K562 (cell line): ENCODE results near the gene MYO3B. TPM values are rescaled to one million over a fixed set of nuclear protein-coding genes. Genes with fewer than 3 reads are reported as not detected.
A peak's percentile ranks its signal among the peaks of the same experiment; 100 is the strongest.

Experiments
- ATAC-seq: fragments of 200-7000 bp; cut with Tn5 transposase; 3 replicates; pipeline ENCODE4 v1.9.1; 2020; ENCODE audit warnings: moderate library complexity
- BruUV-seq: library from RNA; stranded (reverse); fragments of 400-500 nt; replicated peaks from 2 replicates; lab custom pipeline; 2021; lab: Mats Ljungman, UMichigan
- CTCF ChIA-PET: fragments of 300-600 bp; formaldehyde crosslinking; extraction: SDS; loops from one replicate; lab custom pipeline; 2021; ENCODE audit warnings: low intra/inter-chr PET ratio; lab: Yijun Ruan, JAX
- POLR2A ChIA-PET: fragments of 300-600, 350-650 bp; sonication (Branson Sonifier 250); formaldehyde crosslinking; extraction: SDS; loops from one replicate; lab custom pipeline; 2021; ENCODE audit warnings: antibody characterized with exemption, inconsistent platforms; lab: Yijun Ruan, JAX
- DNase-seq, 4 experiments: peaks; one replicate each; pipeline versions ENCODE4 v3.0.0 to v3.0.0-alpha.2; 2011 to 2018; ENCODE audit warnings: low spot score in 3 of 4, mixed read lengths in 3 of 4; ENCODE audit errors: extremely low read depth in 1 of 4
- FAIRE-seq: peaks from 2 replicates; lab custom pipeline; 2011; peaks lifted over from hg19 to GRCh38; lab: Jason Lieb, UNC
- H2AFZ ChIP-seq: 2 replicates; pipeline ENCODE4 v1.6.0; 2011; ENCODE audit warnings: low read depth, low read length, control low read depth, inconsistent platforms
- H3K27ac ChIP-seq: fragments of 200-600 bp; 3 replicates; pipeline ENCODE4 v1.8.0; 2011; ENCODE audit warnings: low read depth, mild to moderate bottlenecking, control low read depth, inconsistent platforms, low read length, moderate library complexity, mixed read lengths; ENCODE audit errors: extremely low read depth
- H3K27me3 ChIP-seq, 2 experiments: fragments of 300-600 bp in 1 of 2; 2 replicates in 1 of 2; 3 replicates in 1 of 2; pipeline versions ENCODE4 v1.6.0 to v1.8.0; 2011; ENCODE audit warnings: inconsistent platforms in 2 of 2, low read length in 2 of 2, mild to moderate bottlenecking in 1 of 2, mixed read lengths in 1 of 2, moderate library complexity in 1 of 2; ENCODE audit not compliant: control insufficient read depth in 2 of 2, insufficient read depth in 2 of 2
- H3K36me3 ChIP-seq: fragments of 300-600 bp; 3 replicates; pipeline ENCODE4 v1.8.0; 2011; ENCODE audit warnings: mild to moderate bottlenecking, low read length, inconsistent platforms; ENCODE audit not compliant: control insufficient read depth, insufficient read depth
- H3K4me1 ChIP-seq, 2 experiments: fragments of 200-600 bp in 1 of 2; replicated peaks in 1 of 2; 2 replicates in 1 of 2; 3 replicates in 1 of 2; pipeline versions ENCODE4 v1.5.1 to v1.8.0; 2011; ENCODE audit warnings: inconsistent platforms in 2 of 2, low read length in 2 of 2, mild to moderate bottlenecking in 1 of 2, mixed read lengths in 1 of 2, moderate library complexity in 1 of 2; ENCODE audit not compliant: control insufficient read depth in 2 of 2, insufficient read depth in 2 of 2
- H3K4me2 ChIP-seq: 2 replicates; pipeline ENCODE4 v1.6.1; 2011; ENCODE audit warnings: low read length, control low read depth, inconsistent platforms, mixed read lengths; ENCODE audit not compliant: insufficient read depth
- H3K4me3 ChIP-seq: fragments of 200-600 bp; sonication (generic), shearing (Covaris generic); 2 replicates; pipeline ENCODE4 v1.5.1; 2016; ENCODE audit warnings: control low read depth, inconsistent platforms
- H3K79me2 ChIP-seq: fragments of 200-600 bp; 3 replicates; pipeline ENCODE4 v1.8.0; 2011; ENCODE audit warnings: low read length, inconsistent platforms; ENCODE audit not compliant: control insufficient read depth, insufficient read depth
- H3K9ac ChIP-seq, 2 experiments: 2 replicates each; pipeline versions ENCODE4 v1.6.0 to v1.6.1; 2011; ENCODE audit warnings: low read depth in 2 of 2, low read length in 2 of 2, control low read depth in 1 of 2, inconsistent platforms in 1 of 2, mild to moderate bottlenecking in 1 of 2, mixed read lengths in 1 of 2; ENCODE audit not compliant: insufficient read depth in 1 of 2
- H3K9me1 ChIP-seq: one replicate; pipeline ENCODE4 v1.6.0; 2011; ENCODE audit warnings: inconsistent platforms, mild to moderate bottlenecking, low read length, moderate library complexity; ENCODE audit not compliant: control insufficient read depth, insufficient read depth
- H3K9me3 ChIP-seq: replicated peaks from 2 replicates; pipeline ENCODE4 v1.5.1; 2011; ENCODE audit warnings: low read depth, low read length, inconsistent platforms; ENCODE audit not compliant: control insufficient read depth, insufficient read depth
- H4K20me1 ChIP-seq: replicated peaks from 2 replicates; pipeline ENCODE4 v1.6.1; 2011; ENCODE audit warnings: low read length, inconsistent platforms, mixed read lengths; ENCODE audit not compliant: control insufficient read depth, insufficient read depth
- ARID1B ChIP-seq: fragments of 450-650 bp; IDR thresholded peaks from 2 replicates; pipeline ENCODE4 v1.6.1; 2016; ENCODE audit warnings: antibody characterized with exemption, mild to moderate bottlenecking, inconsistent platforms
- ATF3 ChIP-seq, 2 experiments: fragments of 450-650 bp in 1 of 2; sonication (generic) in 1 of 2; formaldehyde crosslinking in 1 of 2; IDR thresholded peaks in 1 of 2; conservative IDR thresholded peaks in 1 of 2; 2 replicates each; pipeline versions ENCODE4 v1.6.1 to v1.8.1; 2016 to 2023; ENCODE audit warnings: mild to moderate bottlenecking in 2 of 2, moderate library complexity in 2 of 2, inconsistent platforms in 1 of 2, missing genetic modification reagents in 1 of 2
- CBFA2T3 ChIP-seq: fragments of 450-650 bp; IDR thresholded peaks from 2 replicates; pipeline ENCODE4 v1.6.1; 2017
- CEBPB ChIP-seq: fragments of 450-650 bp; IDR thresholded peaks from 2 replicates; pipeline ENCODE4 v1.6.1; 2016; ENCODE audit warnings: missing genetic modification characterization, missing compliant biosample characterization
- DPF2 ChIP-seq: fragments of 450-650 bp; IDR thresholded peaks from 2 replicates; pipeline ENCODE4 v1.6.1; 2016
- EP300 ChIP-seq: IDR thresholded peaks from 2 replicates; pipeline ENCODE4 v1.6.1; 2012; ENCODE audit warnings: low read length, improper control_type of control experiment
- NR2C1 ChIP-seq, 2 experiments: fragments of 450-650 bp; IDR thresholded peaks; 2 replicates each; pipeline ENCODE4 v1.6.1; 2017; ENCODE audit warnings: mild to moderate bottlenecking in 2 of 2, antibody characterized with exemption in 1 of 2, inconsistent platforms in 1 of 2, missing compliant biosample characterization in 1 of 2, missing genetic modification characterization in 1 of 2
- NR2C2 ChIP-seq, 2 experiments: fragments of 200-800 bp in 1 of 2; sonication (Bioruptor generic) in 1 of 2; sonication (generic) in 1 of 2; formaldehyde crosslinking in 1 of 2; IDR thresholded peaks; 2 replicates each; pipeline versions ENCODE4 v1.6.1 to v1.8.0; 2016 to 2022; ENCODE audit warnings: mild to moderate bottlenecking in 1 of 2, missing compliant biosample characterization in 1 of 2, missing genetic modification characterization in 1 of 2, missing genetic modification reagents in 1 of 2
- PKNOX1 ChIP-seq: fragments of 450-650 bp; IDR thresholded peaks from 2 replicates; pipeline ENCODE4 v1.6.1; 2016
- STAT5A ChIP-seq: IDR thresholded peaks from 2 replicates; pipeline ENCODE4 v1.6.1; 2012; ENCODE audit warnings: low read length, inconsistent platforms, borderline replicate concordance
- TAL1 ChIP-seq: fragments of 450-650 bp; IDR thresholded peaks from 2 replicates; pipeline ENCODE4 v1.6.1; 2016; ENCODE audit warnings: mild to moderate bottlenecking
- TEAD4 ChIP-seq, 2 experiments: sonication (generic) in 1 of 2; formaldehyde crosslinking in 1 of 2; IDR thresholded peaks; 2 replicates each; pipeline versions ENCODE4 v1.6.1 to v1.8.0; 2012 to 2022; ENCODE audit warnings: borderline replicate concordance in 1 of 2, inconsistent platforms in 1 of 2, low read length in 1 of 2, mild to moderate bottlenecking in 1 of 2, missing genetic modification reagents in 1 of 2
- WGBS: fragments of 100-300 bp; shearing (Covaris generic); methylation state at CpG from one replicate; pipeline ENCODE4 v1.1.6; 2016; ENCODE audit warnings: low coverage, mixed read lengths; ENCODE audit not compliant: insufficient coverage; ENCODE audit errors: missing lambda C conversion rate; 5-methylcytosine and 5-hydroxymethylcytosine counted together
- in situ Hi-C: fragments of 300-500 bp; cut with MboI; formaldehyde crosslinking; loops from 4 replicates; pipeline ENCODE4 v1.15.0; 2018; ENCODE audit warnings: inconsistent platforms, mixed read lengths
- intact Hi-C: fragments of 100-400 bp; cut with micrococcal nuclease; formaldehyde crosslinking; loops from 2 replicates; pipeline ENCODE4 v1.14.2; 2022
- polyA plus RNA-seq, 8 experiments: library from polyadenylated mRNA; depleted of rRNA in 4 of 8; stranded (reverse) in 5 of 8; unstranded in 3 of 8; fragments of >200 nt; fragmentation: Nextera tagmentation in 2 of 8; fragmentation: Illumina TruSeq in 1 of 8; extraction: Ambion mirVana in 2 of 8; extraction: Trizol in 1 of 8; gene quantifications; 2 replicates each; pipeline versions ENCODE4 v1.2.1 to v1.2.3, GENCODE V29; 2011 to 2014; ENCODE audit warnings: inconsistent platforms in 1 of 8, missing spikeins in 1 of 8
- total RNA-seq, 7 experiments: library from RNA; depleted of rRNA in 6 of 7; stranded (reverse); fragments of >200 nt in 6 of 7; fragmentation: Illumina TruSeq in 2 of 7; extraction: Trizol in 2 of 7; gene quantifications; 2 replicates each; pipeline versions ENCODE4 v1.2.1 to v1.2.3, GENCODE V29; 2011 to 2021; ENCODE audit warnings: low replicate concordance in 1 of 7
- TF ChIP-seq, protein P1 (sequence below): fragments of 250-450 bp; sonication (Bioruptor Pico); IDR thresholded peaks from 2 replicates; pipeline ENCODE4 v1.8.0; 2022; ENCODE audit warnings: moderate library complexity, mild to moderate bottlenecking, inconsistent platforms

MYO3B gene
- total and polyA plus RNA-seq, 9 of the 15 experiments (the other 6 are each of a cell fraction or from before 2014, with no cell fraction given) = 2.7 to 6.5 (median 3.6) TPM

GRCh38 chr2:170213651-170214050 lies 35.7 kb downstream of the MYO3B start:
- ATAC-seq (peak; percentile 53; the same call in 1 of the 3 replicates), FAIRE-seq (no peak)
- WGBS = 8% methylated on average over 2 of the region's 2 CpGs
- no peak for TF ChIP-seq NR2C2 (CRISPR knock-in tag; IDR thresholded peaks at IDR 0.05)
- peak; percentile 12; the same call in 1 of the 2 replicates for TF ChIP-seq NR2C2 (tag; IDR thresholded peaks at IDR 0.05)
- TF ChIP-seq, protein P1, sequence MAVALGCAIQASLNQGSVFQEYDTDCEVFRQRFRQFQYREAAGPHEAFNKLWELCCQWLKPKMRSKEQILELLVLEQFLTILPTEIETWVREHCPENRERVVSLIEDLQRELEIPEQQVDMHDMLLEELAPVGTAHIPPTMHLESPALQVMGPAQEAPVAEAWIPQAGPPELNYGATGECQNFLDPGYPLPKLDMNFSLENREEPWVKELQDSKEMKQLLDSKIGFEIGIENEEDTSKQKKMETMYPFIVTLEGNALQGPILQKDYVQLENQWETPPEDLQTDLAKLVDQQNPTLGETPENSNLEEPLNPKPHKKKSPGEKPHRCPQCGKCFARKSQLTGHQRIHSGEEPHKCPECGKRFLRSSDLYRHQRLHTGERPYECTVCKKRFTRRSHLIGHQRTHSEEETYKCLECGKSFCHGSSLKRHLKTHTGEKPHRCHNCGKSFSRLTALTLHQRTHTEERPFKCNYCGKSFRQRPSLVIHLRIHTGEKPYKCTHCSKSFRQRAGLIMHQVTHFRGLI = peak; percentile 50; the same call in 1 of the 2 replicates
- peak; percentile 75 for TF ChIP-seq ATF3 (IDR thresholded peaks at IDR 0.05)
- TF ChIP-seq ATF3 (CRISPR knock-in tag; conservative IDR thresholded peaks at IDR 0.05) = no peak
- TF ChIP-seq ARID1B = peak; percentile 64
- TF ChIP-seq CEBPB (tag) = peak; percentile 76
- peak; percentile 54 for TF ChIP-seq STAT5A
- peak; percentile 56 for TF ChIP-seq TEAD4 (IDR thresholded peaks at IDR 0.05; ENCODE audit: low read length)
- TF ChIP-seq TEAD4 (CRISPR knock-in tag; IDR thresholded peaks at IDR 0.05; ENCODE audit: borderline replicate concordance) = no peak
- peak; percentile 45 for TF ChIP-seq EP300
- TF ChIP-seq CBFA2T3 = peak; percentile 60
- peak; percentile 22; the same call in 1 of the 2 replicates for TF ChIP-seq DPF2
- TF ChIP-seq PKNOX1 = peak; percentile 34; the same call in 1 of the 2 replicates
- peak; percentile 59 for TF ChIP-seq TAL1
- 0 out of 2 replicates have a peak, but pooled peaks have one; percentile 8 for TF ChIP-seq NR2C1 (IDR thresholded peaks at IDR 0.05)
- no peak; the same call in 1 of the 2 replicates for TF ChIP-seq NR2C1 (tag; IDR thresholded peaks at IDR 0.05)

More at GRCh38 chr2:170213651-170214050, 35.7 kb downstream of the MYO3B start:
- no peak overlapping the region for H2AFZ ChIP-seq
- H4K20me1 ChIP-seq = no peaks in the 10 kb centered on the region
- no peak overlapping the region for H3K4me2 ChIP-seq
- no peaks in the 10 kb centered on the region for H3K79me2 ChIP-seq
- H3K36me3 ChIP-seq = no peaks in the 10 kb centered on the region
- no peaks in the 10 kb centered on the region for H3K27me3 ChIP-seq
- peak in 1 of 4 experiments; percentile 30 for DNase-seq
- H3K9ac ChIP-seq = no peak overlapping the region
- peaks cover 0 to 6% of the 10 kb centered on the region in 2 experiments; a peak in 2 of 5 replicates for H3K4me1 ChIP-seq
- in situ Hi-C loops = no loop called here
- ChIA-PET CTCF (no interaction called here), POLR2A (interaction anchor here (0.9 kb wide), 1 partner anchor 11 kb away, joined by 3 read pairs; no protein-coding TSS in a partner anchor)
- no TSS peak for BruUV-seq
- intact Hi-C loops = no loop called here
- no peak overlapping the region for H3K4me3 ChIP-seq
- no peaks in the 10 kb centered on the region for H3K9me1 ChIP-seq
- H3K9me3 ChIP-seq = peaks cover 2% of the 10 kb centered on the region; the same call in 1 of the 2 replicates
- H3K27ac ChIP-seq = no peak overlapping the region
